Measurements from ENCODE around the gene MORC2.

DNA sequence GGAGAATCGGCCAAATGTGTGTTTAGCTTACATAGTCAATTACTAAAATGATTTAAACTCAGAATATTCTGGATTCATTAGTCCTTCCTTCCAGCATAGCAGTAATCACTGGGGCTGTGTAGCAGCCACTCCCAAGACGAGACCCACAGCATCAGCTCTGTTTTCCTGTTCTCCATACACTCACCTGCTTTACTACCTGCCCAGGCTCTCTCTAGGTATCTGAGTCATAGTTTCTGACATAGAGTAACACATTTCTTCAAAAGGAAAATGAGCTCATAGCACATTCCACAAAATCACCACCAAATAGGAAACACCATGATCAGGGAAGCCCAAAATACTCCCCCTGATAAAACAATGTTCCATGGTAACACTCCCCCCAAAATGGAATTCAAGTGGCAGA is 22.9 kb downstream of the MORC2 start:
- TF ChIP-seq ZNF10 (tag by site-specific recombination; IDR thresholded peaks at IDR 0.05) (no peak), ZBTB8A (tag by site-specific recombination; IDR thresholded peaks at IDR 0.05) (no peak), REST (tag by site-specific recombination; IDR thresholded peaks at IDR 0.05) (no peak)
